Astrocyte (in vitro differentiated cells and primary cell): ENCODE measurements around the gene CIB2.

Experiments used
- EZH2 ChIP-seq: IDR thresholded peaks from 2 replicates; pipeline ENCODE4 v1.6.1; 2012; ENCODE audit warnings: mild to moderate bottlenecking, low read length, inconsistent platforms; ENCODE audit not compliant: insufficient read depth
- TF ChIP-seq, protein P1 (sequence below): IDR thresholded peaks from 2 replicates; pipeline ENCODE4 v1.5.1; 2011; ENCODE audit warnings: low read depth, mild to moderate bottlenecking, inconsistent platforms, low read length, moderate library complexity; ENCODE audit not compliant: insufficient read depth

DNA sequence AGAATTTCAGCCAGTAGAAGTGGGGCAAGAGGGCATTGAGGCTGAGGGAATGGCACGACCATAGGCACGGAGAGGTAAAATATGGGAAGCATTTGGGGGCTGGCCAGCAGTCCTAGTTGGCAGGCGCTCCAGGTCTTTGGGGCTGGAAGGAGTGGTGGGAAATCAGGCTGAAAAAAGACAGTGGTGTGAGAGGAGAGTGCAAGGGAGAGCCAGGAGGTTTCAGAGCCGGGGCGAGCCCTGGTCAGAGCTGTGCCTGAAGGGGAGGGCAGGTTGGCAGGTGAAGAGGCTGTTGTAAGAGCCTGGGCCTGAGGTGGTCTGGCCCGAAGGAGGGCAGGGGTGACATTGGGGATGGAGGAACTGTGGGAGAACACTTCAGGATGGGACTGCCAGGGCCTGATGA is 16.3 kb upstream of the CIB2 start:
- TF ChIP-seq, protein P1, sequence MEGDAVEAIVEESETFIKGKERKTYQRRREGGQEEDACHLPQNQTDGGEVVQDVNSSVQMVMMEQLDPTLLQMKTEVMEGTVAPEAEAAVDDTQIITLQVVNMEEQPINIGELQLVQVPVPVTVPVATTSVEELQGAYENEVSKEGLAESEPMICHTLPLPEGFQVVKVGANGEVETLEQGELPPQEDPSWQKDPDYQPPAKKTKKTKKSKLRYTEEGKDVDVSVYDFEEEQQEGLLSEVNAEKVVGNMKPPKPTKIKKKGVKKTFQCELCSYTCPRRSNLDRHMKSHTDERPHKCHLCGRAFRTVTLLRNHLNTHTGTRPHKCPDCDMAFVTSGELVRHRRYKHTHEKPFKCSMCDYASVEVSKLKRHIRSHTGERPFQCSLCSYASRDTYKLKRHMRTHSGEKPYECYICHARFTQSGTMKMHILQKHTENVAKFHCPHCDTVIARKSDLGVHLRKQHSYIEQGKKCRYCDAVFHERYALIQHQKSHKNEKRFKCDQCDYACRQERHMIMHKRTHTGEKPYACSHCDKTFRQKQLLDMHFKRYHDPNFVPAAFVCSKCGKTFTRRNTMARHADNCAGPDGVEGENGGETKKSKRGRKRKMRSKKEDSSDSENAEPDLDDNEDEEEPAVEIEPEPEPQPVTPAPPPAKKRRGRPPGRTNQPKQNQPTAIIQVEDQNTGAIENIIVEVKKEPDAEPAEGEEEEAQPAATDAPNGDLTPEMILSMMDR, result no peak
- TF ChIP-seq EZH2, result no peak
